Caco-2 (cell line): Measurements from ENCODE around the gene ZNF678. TPM values are rescaled to one million over a fixed set of nuclear protein-coding genes. Genes with fewer than 3 reads are reported as not detected.

Source experiments
- BruUV-seq: library from RNA; stranded (reverse); fragments of 400-500 nt; replicated peaks from 2 replicates; lab custom pipeline; 2021; lab: Mats Ljungman, UMichigan
- CTCF ChIA-PET: fragments of 300-600 bp; sonication (Branson Sonifier 250); formaldehyde crosslinking; loops from one replicate; lab custom pipeline; 2022; ENCODE audit warnings: antibody characterized with exemption; lab: Charles Lee
- POLR2A ChIA-PET: fragments of 300-600 bp; sonication (Branson Sonifier 250); formaldehyde crosslinking; loops from one replicate; lab custom pipeline; 2022; ENCODE audit warnings: antibody characterized with exemption; lab: Charles Lee
- DNase-seq, 2 experiments: peaks; one replicate each; pipeline versions ENCODE4 v3.0.0 to v3.0.0-alpha.2; 2020 to 2022
- H3K27me3 ChIP-seq: replicated peaks from 2 replicates; pipeline ENCODE4 v1.6.0; 2011; ENCODE audit warnings: low read length; ENCODE audit not compliant: control insufficient read depth, insufficient read depth
- H3K36me3 ChIP-seq: 2 replicates; pipeline ENCODE4 v1.5.1; 2011; ENCODE audit warnings: low read length; ENCODE audit not compliant: control insufficient read depth, insufficient read depth
- H3K4me1 ChIP-seq: fragments of 250-450 bp; sonication (Bioruptor Pico); 2 replicates; pipeline ENCODE4 v1.5.1; 2020; ENCODE audit warnings: mild to moderate bottlenecking
- H3K4me3 ChIP-seq: 2 replicates; pipeline ENCODE4 v1.5.1; 2011; ENCODE audit warnings: low read depth, mild to moderate bottlenecking, control low read depth, low read length
- H3K9me3 ChIP-seq: fragments of 250-450 bp; sonication (Bioruptor Pico); 2 replicates; pipeline ENCODE4 v1.5.1; 2020; ENCODE audit warnings: mild to moderate bottlenecking, moderate library complexity
- H3K27ac Mint-ChIP-seq: one replicate; pipeline ENCODE4 v1.8.0; 2022; ENCODE audit warnings: mixed read lengths; ENCODE audit not compliant: unreplicated experiment
- H3K27me3 Mint-ChIP-seq: one replicate; pipeline ENCODE4 v1.8.0; 2022; ENCODE audit warnings: mixed read lengths; ENCODE audit not compliant: insufficient read depth, unreplicated experiment
- H3K36me3 Mint-ChIP-seq: one replicate; pipeline ENCODE4 v1.8.0; 2022; ENCODE audit warnings: mild to moderate bottlenecking, mixed read lengths; ENCODE audit not compliant: insufficient read depth, unreplicated experiment
- H3K4me1 Mint-ChIP-seq: one replicate; pipeline ENCODE4 v1.8.0; 2022; ENCODE audit warnings: low read depth, mixed read lengths; ENCODE audit not compliant: unreplicated experiment
- H3K4me3 Mint-ChIP-seq: one replicate; pipeline ENCODE4 v1.8.0; 2022; ENCODE audit warnings: mild to moderate bottlenecking, moderate library complexity, mixed read lengths; ENCODE audit not compliant: unreplicated experiment
- H3K9me3 Mint-ChIP-seq: one replicate; pipeline ENCODE4 v1.8.0; 2022; ENCODE audit warnings: mixed read lengths; ENCODE audit not compliant: unreplicated experiment
- CTCF ChIP-seq, 2 experiments: fragments of 200-600 bp in 1 of 2; IDR thresholded peaks; 1 replicate in 1 of 2; 2 replicates in 1 of 2; pipeline versions ENCODE4 v1.5.1 to v1.8.0; 2011 to 2022; ENCODE audit warnings: antibody characterized with exemption in 1 of 2, control low read depth in 1 of 2, inconsistent platforms in 1 of 2, low read depth in 1 of 2, low read length in 1 of 2, mild to moderate bottlenecking in 1 of 2, moderate library complexity in 1 of 2; ENCODE audit not compliant: insufficient read depth in 1 of 2, severe bottlenecking in 1 of 2, unreplicated experiment in 1 of 2
- intact Hi-C: fragments of 100-400 bp; cut with micrococcal nuclease; formaldehyde crosslinking; loops from one replicate; pipeline ENCODE4 v1.10.0; 2022; ENCODE audit not compliant: unreplicated experiment
- total RNA-seq: library from RNA; stranded (reverse); gene quantifications from 2 replicates; pipeline ENCODE4 v1.2.3, GENCODE V29; 2022

ZNF678 gene
- total RNA-seq, 1 experiment from 2014 or later = 10.7 TPM

DNA sequence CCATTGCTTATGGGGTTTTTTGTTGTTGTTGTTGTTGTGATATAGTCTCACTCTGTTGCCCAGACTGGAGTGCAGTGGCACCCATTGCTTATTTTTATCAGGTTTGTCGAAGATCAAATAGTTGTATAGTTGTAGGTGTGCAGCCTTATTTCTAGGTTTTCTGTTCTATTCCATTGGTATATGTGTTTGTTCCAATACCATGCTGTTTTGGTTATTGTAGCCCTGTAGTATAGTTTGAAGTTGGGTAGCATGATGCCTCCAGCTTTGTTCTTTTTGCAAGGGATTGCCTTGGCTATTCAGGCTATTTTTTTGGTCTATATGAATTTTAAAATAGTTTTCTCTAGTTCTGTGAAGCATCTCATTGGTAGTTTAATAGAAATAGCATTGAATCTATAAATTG lies 11.6 kb downstream of the ZNF678 start:
- Histone ChIP-seq H3K9me3 (peaks cover 9% of the 10 kb centered on the region), H3K4me3 (no peak overlapping the region), H3K4me1 (no peaks in the 10 kb centered on the region), H3K27me3 (no peaks in the 10 kb centered on the region), H3K36me3 (no peaks in the 10 kb centered on the region)
- TF ChIP-seq CTCF (IDR thresholded peaks at IDR 0.05; ENCODE audit: insufficient read depth in 1 of 2, low read depth in 1 of 2, low read length in 1 of 2, severe bottlenecking in 1 of 2, unreplicated experiment in 1 of 2) = no peak
- no TSS peak for BruUV-seq
- no peak for DNase-seq
- Mint-ChIP-seq H3K9me3 (peaks cover 51% of the 10 kb centered on the region), H3K4me3 (no peak overlapping the region), H3K36me3 (peaks cover 4% of the 10 kb centered on the region), H3K4me1 (no peaks in the 10 kb centered on the region), H3K27me3 (no peaks in the 10 kb centered on the region), H3K27ac (no peak overlapping the region)
- CTCF ChIA-PET = no interaction called here
- POLR2A ChIA-PET = no interaction called here
- intact Hi-C loops = no loop called here

GRCh38 chr1:227576189-227576588 lies 12.8 kb downstream of the ZNF678 start:
- TF ChIP-seq CTCF (IDR thresholded peaks at IDR 0.05; ENCODE audit: insufficient read depth in 1 of 2, low read depth in 1 of 2, low read length in 1 of 2, severe bottlenecking in 1 of 2, unreplicated experiment in 1 of 2) = no peak
- peaks cover 9% of the 10 kb centered on the region for H3K9me3 ChIP-seq
- DNase-seq = no peak
- Mint-ChIP-seq H3K9me3 (peaks cover 51% of the 10 kb centered on the region), H3K4me1 (no peaks in the 10 kb centered on the region), H3K27me3 (no peaks in the 10 kb centered on the region), H3K4me3 (no peak overlapping the region), H3K36me3 (peaks cover 4% of the 10 kb centered on the region), H3K27ac (no peak overlapping the region)
- no peaks in the 10 kb centered on the region for H3K27me3 ChIP-seq
- no peak overlapping the region for H3K4me3 ChIP-seq
- CTCF ChIA-PET = interaction anchor here (0.7 kb wide), 1 partner anchor 349 kb away, joined by 3 read pairs; no protein-coding TSS in a partner anchor
- H3K36me3 ChIP-seq = no peaks in the 10 kb centered on the region
- POLR2A ChIA-PET = no interaction called here
- intact Hi-C loops = no loop called here
- BruUV-seq = no TSS peak
- no peaks in the 10 kb centered on the region for H3K4me1 ChIP-seq

GRCh38 chr1:227577500-227577899 lies 14.1 kb downstream of the ZNF678 start:
- no peaks in the 10 kb centered on the region for H3K4me1 ChIP-seq
- CTCF ChIA-PET = no interaction called here
- no peak overlapping the region for H3K4me3 Mint-ChIP-seq
- peaks cover 51% of the 10 kb centered on the region for H3K9me3 Mint-ChIP-seq
- peaks cover 4% of the 10 kb centered on the region for H3K36me3 Mint-ChIP-seq
- BruUV-seq = no TSS peak
- H3K27me3 Mint-ChIP-seq = no peaks in the 10 kb centered on the region
- no peaks in the 10 kb centered on the region for H3K4me1 Mint-ChIP-seq
- TF ChIP-seq CTCF (IDR thresholded peaks at IDR 0.05; ENCODE audit: insufficient read depth in 1 of 2, low read depth in 1 of 2, low read length in 1 of 2, severe bottlenecking in 1 of 2, unreplicated experiment in 1 of 2) = no peak
- H3K36me3 ChIP-seq = no peaks in the 10 kb centered on the region
- intact Hi-C loops = no loop called here
- POLR2A ChIA-PET = no interaction called here
- H3K9me3 ChIP-seq = peaks cover 9% of the 10 kb centered on the region
- H3K27ac Mint-ChIP-seq = no peak overlapping the region
- DNase-seq = no peak
- no peak overlapping the region for H3K4me3 ChIP-seq
- H3K27me3 ChIP-seq = no peaks in the 10 kb centered on the region
